ENCODE data around the gene RFC3.

RFC3 gene

DNA sequence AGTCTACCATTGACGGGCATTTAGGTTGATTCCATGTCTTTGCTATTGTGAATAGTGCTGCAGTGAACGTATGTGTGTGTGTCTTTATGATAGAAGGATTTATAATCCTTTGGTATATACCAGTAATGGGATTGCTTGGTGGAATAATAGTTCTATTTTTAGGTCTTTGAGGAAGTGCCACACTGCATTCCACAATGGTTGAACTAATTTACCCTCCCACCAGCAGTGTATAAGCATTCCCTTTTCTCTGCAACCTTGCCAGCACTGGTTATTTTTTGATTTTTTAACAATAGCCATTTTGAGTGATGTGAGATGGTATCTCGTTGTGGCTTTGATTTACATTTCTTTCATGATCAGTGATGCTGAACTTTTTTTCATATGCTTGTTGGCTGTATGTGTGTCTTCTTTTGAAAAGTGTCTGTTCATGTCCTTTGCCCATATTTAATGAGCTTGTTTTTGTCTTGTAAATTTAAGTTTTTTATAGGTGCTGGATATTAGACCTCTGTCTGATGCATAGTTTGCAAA, 37.5 kb downstream of the RFC3 start:
- TF ChIP-seq SUZ12 (IDR thresholded peaks at IDR 0.05; ENCODE audit: extremely low read depth, insufficient read depth, insufficient read length), result no peak
- TF ChIP-seq YY1 (IDR thresholded peaks at IDR 0.05; ENCODE audit: insufficient read depth, insufficient read length), result no peak
- no peak for TF ChIP-seq ZNF274 (IDR thresholded peaks at IDR 0.05; ENCODE audit: low read depth, low read length)
- H3K27me3 ChIP-seq (ENCODE audit: insufficient read depth, insufficient read length), result no peaks in the 10 kb centered on the region
- no peak for DNase-seq (ENCODE audit: low read depth, low spot score)
- H3K9ac ChIP-seq (ENCODE audit: insufficient read length, low read depth), result no peak overlapping the region
- no peaks in the 10 kb centered on the region for H3K36me3 ChIP-seq (ENCODE audit: insufficient read depth, insufficient read length, low read length)
- H3K4me3 ChIP-seq (ENCODE audit: insufficient read length, low read depth), result no peak overlapping the region
- no peaks in the 10 kb centered on the region for H3K4me1 ChIP-seq (ENCODE audit: insufficient read depth, insufficient read length)
- H3K9me3 ChIP-seq (ENCODE audit: insufficient read depth, low read length), result no peaks in the 10 kb centered on the region

GRCh38 chr13:33859691-33860303, 41.8 kb downstream of the RFC3 start:
- no peak for DNase-seq (ENCODE audit: low read depth, low spot score)
- Histone ChIP-seq H3K36me3 (ENCODE audit: insufficient read depth, insufficient read length, low read length) (peaks cover 2% of the 10 kb centered on the region), H3K4me3 (ENCODE audit: insufficient read length, low read depth) (no peak overlapping the region), H3K4me1 (ENCODE audit: insufficient read depth, insufficient read length) (no peaks in the 10 kb centered on the region), H3K9me3 (ENCODE audit: insufficient read depth, low read length) (no peaks in the 10 kb centered on the region), H3K27me3 (ENCODE audit: insufficient read depth, insufficient read length) (no peaks in the 10 kb centered on the region), H3K9ac (ENCODE audit: insufficient read length, low read depth) (no peak overlapping the region)
- TF ChIP-seq YY1 (IDR thresholded peaks at IDR 0.05; ENCODE audit: insufficient read depth, insufficient read length) (no peak), ZNF274 (IDR thresholded peaks at IDR 0.05; ENCODE audit: low read depth, low read length) (no peak), SUZ12 (IDR thresholded peaks at IDR 0.05; ENCODE audit: extremely low read depth, insufficient read depth, insufficient read length) (no peak)

DNA sequence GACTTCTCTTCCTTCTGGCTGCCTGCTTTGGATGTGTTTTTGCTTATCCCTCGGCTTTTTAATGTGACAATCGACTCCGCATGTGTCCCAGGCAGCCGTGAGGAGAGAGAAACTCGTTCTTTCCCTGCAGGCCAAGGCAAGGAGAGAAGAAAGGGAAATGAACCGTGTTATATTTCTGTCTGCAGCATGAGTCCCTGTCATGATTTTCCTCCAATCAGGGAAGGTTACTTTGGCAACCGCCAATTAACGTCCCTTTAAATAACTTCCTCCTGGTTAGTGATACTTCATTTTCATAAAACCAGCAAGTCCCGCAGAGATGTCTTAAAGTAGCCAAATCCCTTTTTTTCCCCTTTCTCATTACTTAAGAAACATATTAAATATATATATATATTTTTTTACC, 42.6 kb downstream of the RFC3 start:
- no peak overlapping the region for H3K9ac ChIP-seq (ENCODE audit: insufficient read length, low read depth)
- no peaks in the 10 kb centered on the region for H3K27me3 ChIP-seq (ENCODE audit: insufficient read depth, insufficient read length)
- no peak for DNase-seq (ENCODE audit: low read depth, low spot score)
- H3K4me1 ChIP-seq (ENCODE audit: insufficient read depth, insufficient read length), result no peaks in the 10 kb centered on the region
- no peak for TF ChIP-seq YY1 (IDR thresholded peaks at IDR 0.05; ENCODE audit: insufficient read depth, insufficient read length)
- no peak for TF ChIP-seq ZNF274 (IDR thresholded peaks at IDR 0.05; ENCODE audit: low read depth, low read length)
- H3K9me3 ChIP-seq (ENCODE audit: insufficient read depth, low read length), result no peaks in the 10 kb centered on the region
- peaks cover 2% of the 10 kb centered on the region for H3K36me3 ChIP-seq (ENCODE audit: insufficient read depth, insufficient read length, low read length)
- no peak overlapping the region for H3K4me3 ChIP-seq (ENCODE audit: insufficient read length, low read depth)

GRCh38 chr13:33862016-33862415, 44.1 kb downstream of the RFC3 start:
- no peak for TF ChIP-seq ZNF274 (IDR thresholded peaks at IDR 0.05; ENCODE audit: low read depth, low read length)
- no peak for TF ChIP-seq YY1 (IDR thresholded peaks at IDR 0.05; ENCODE audit: insufficient read depth, insufficient read length)
- no peak for TF ChIP-seq SUZ12 (IDR thresholded peaks at IDR 0.05; ENCODE audit: extremely low read depth, insufficient read depth, insufficient read length)
- Histone ChIP-seq H3K9me3 (ENCODE audit: insufficient read depth, low read length) (no peaks in the 10 kb centered on the region), H3K9ac (ENCODE audit: insufficient read length, low read depth) (no peak overlapping the region), H3K4me3 (ENCODE audit: insufficient read length, low read depth) (no peak overlapping the region), H3K36me3 (ENCODE audit: insufficient read depth, insufficient read length, low read length) (peaks cover 2% of the 10 kb centered on the region), H3K27me3 (ENCODE audit: insufficient read depth, insufficient read length) (no peaks in the 10 kb centered on the region), H3K4me1 (ENCODE audit: insufficient read depth, insufficient read length) (no peaks in the 10 kb centered on the region)
- DNase-seq (ENCODE audit: low read depth, low spot score), result no peak

GRCh38 chr13:33863188-33863789, 45.3 kb downstream of the RFC3 start:
- no peak for DNase-seq (ENCODE audit: low read depth, low spot score)

DNA sequence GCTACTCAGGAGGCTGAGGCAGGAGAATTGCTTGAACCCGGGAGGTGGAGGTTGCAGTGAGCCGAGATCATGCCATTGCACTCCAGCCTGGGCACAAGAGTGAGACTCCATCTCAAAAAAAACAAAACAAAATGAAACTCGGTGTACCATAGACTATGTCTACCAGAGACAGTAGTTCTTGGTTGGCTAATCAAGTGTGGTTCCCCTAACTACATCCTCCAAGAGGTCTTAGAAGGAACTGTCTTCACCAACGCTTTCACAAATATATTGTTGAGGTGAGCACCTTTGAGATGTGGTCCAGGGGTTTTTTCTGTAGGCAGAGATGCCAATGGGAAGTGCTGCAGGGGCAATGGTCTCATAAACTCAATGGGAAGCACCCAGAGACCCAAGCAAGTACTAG, 48.0 kb downstream of the RFC3 start:
- TF ChIP-seq SUZ12 (IDR thresholded peaks at IDR 0.05; ENCODE audit: extremely low read depth, insufficient read depth, insufficient read length) (no peak), YY1 (IDR thresholded peaks at IDR 0.05; ENCODE audit: insufficient read depth, insufficient read length) (no peak), ZNF274 (IDR thresholded peaks at IDR 0.05; ENCODE audit: low read depth, low read length) (no peak)
- Histone ChIP-seq H3K4me3 (ENCODE audit: insufficient read length, low read depth) (no peak overlapping the region), H3K9me3 (ENCODE audit: insufficient read depth, low read length) (no peaks in the 10 kb centered on the region), H3K4me1 (ENCODE audit: insufficient read depth, insufficient read length) (no peaks in the 10 kb centered on the region), H3K9ac (ENCODE audit: insufficient read length, low read depth) (no peak overlapping the region), H3K27me3 (ENCODE audit: insufficient read depth, insufficient read length) (no peaks in the 10 kb centered on the region), H3K36me3 (ENCODE audit: insufficient read depth, insufficient read length, low read length) (peaks cover 2% of the 10 kb centered on the region)
- no peak for DNase-seq (ENCODE audit: low read depth, low spot score)

More at GRCh38 chr13:33863188-33863789, 45.3 kb downstream of the RFC3 start:
- Histone ChIP-seq H3K27me3 (ENCODE audit: insufficient read depth, insufficient read length) (no peaks in the 10 kb centered on the region), H3K36me3 (ENCODE audit: insufficient read depth, insufficient read length, low read length) (peaks cover 2% of the 10 kb centered on the region), H3K4me1 (ENCODE audit: insufficient read depth, insufficient read length) (no peaks in the 10 kb centered on the region), H3K4me3 (ENCODE audit: insufficient read length, low read depth) (no peak overlapping the region), H3K9me3 (ENCODE audit: insufficient read depth, low read length) (no peaks in the 10 kb centered on the region), H3K9ac (ENCODE audit: insufficient read length, low read depth) (no peak overlapping the region)
- TF ChIP-seq YY1 (IDR thresholded peaks at IDR 0.05; ENCODE audit: insufficient read depth, insufficient read length), result no peak
- TF ChIP-seq SUZ12 (IDR thresholded peaks at IDR 0.05; ENCODE audit: extremely low read depth, insufficient read depth, insufficient read length), result no peak
- no peak for TF ChIP-seq ZNF274 (IDR thresholded peaks at IDR 0.05; ENCODE audit: low read depth, low read length)

DNA sequence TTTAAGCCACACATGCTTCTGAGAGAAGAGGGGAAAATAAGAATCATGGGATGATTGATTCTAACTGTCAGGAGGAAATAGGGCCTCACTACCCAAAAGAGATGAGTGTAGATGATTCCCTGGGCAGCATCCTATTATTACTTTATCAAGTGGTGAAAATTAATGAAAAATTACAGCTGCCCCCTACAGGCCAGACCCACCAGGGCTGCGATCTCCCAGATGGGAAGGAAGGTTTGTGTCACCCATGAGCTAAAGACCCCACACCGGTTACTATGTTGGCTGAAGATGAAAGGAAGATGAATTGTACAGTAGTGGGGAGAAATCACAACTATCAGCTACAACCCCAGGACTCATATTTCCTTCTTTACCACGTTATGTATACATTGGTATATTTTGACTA, 49.5 kb downstream of the RFC3 start:
- H3K4me3 ChIP-seq (ENCODE audit: insufficient read length, low read depth), result no peak overlapping the region
- H3K9ac ChIP-seq (ENCODE audit: insufficient read length, low read depth), result no peak overlapping the region
- DNase-seq (ENCODE audit: low read depth, low spot score), result no peak
- TF ChIP-seq YY1 (IDR thresholded peaks at IDR 0.05; ENCODE audit: insufficient read depth, insufficient read length), result no peak
- TF ChIP-seq SUZ12 (IDR thresholded peaks at IDR 0.05; ENCODE audit: extremely low read depth, insufficient read depth, insufficient read length), result no peak
- TF ChIP-seq ZNF274 (IDR thresholded peaks at IDR 0.05; ENCODE audit: low read depth, low read length), result no peak
- no peaks in the 10 kb centered on the region for H3K27me3 ChIP-seq (ENCODE audit: insufficient read depth, insufficient read length)
- no peaks in the 10 kb centered on the region for H3K9me3 ChIP-seq (ENCODE audit: insufficient read depth, low read length)
- no peaks in the 10 kb centered on the region for H3K4me1 ChIP-seq (ENCODE audit: insufficient read depth, insufficient read length)
- H3K36me3 ChIP-seq (ENCODE audit: insufficient read depth, insufficient read length, low read length), result peaks cover 2% of the 10 kb centered on the region

All from NT2/D1 (cell line).